ENCODE results near the gene FOXG1. TPM values are rescaled to one million over a fixed set of nuclear protein-coding genes. Genes with fewer than 3 reads are reported as not detected.

Gene FOXG1
- total RNA-seq, 1 donor from 2014 or later, result not detected

GRCh38 chr14:28780843-28781820 lies 14.5 kb downstream of the FOXG1 start:
- H3K9me3 Mint-ChIP-seq (ENCODE audit: unreplicated experiment), result peaks cover 22% of the 10 kb centered on the region
- H3K4me3 Mint-ChIP-seq (ENCODE audit: unreplicated experiment), result no peak overlapping the region
- H3K4me1 Mint-ChIP-seq (ENCODE audit: low read depth, unreplicated experiment), result peaks cover 7% of the 10 kb centered on the region
- no peak overlapping the region for H3K27ac Mint-ChIP-seq (ENCODE audit: unreplicated experiment)
- no peak for TF ChIP-seq CTCF (IDR thresholded peaks at IDR 0.05; ENCODE audit: partially characterized antibody, unreplicated experiment)
- DNase-seq, result no peak
- H3K27me3 Mint-ChIP-seq (ENCODE audit: unreplicated experiment), result peaks cover 30% of the 10 kb centered on the region
- H3K36me3 Mint-ChIP-seq (ENCODE audit: unreplicated experiment), result no peaks in the 10 kb centered on the region

GRCh38 chr14:28782301-28782700 lies 15.7 kb downstream of the FOXG1 start:
- Mint-ChIP-seq H3K27me3 (ENCODE audit: unreplicated experiment) (peaks cover 30% of the 10 kb centered on the region), H3K4me3 (ENCODE audit: unreplicated experiment) (no peak overlapping the region), H3K4me1 (ENCODE audit: low read depth, unreplicated experiment) (peaks cover 7% of the 10 kb centered on the region), H3K9me3 (ENCODE audit: unreplicated experiment) (peaks cover 22% of the 10 kb centered on the region), H3K36me3 (ENCODE audit: unreplicated experiment) (peaks cover 4% of the 10 kb centered on the region), H3K27ac (ENCODE audit: unreplicated experiment) (no peak overlapping the region)
- no peak for DNase-seq
- no peak for TF ChIP-seq CTCF (IDR thresholded peaks at IDR 0.05; ENCODE audit: partially characterized antibody, unreplicated experiment)

GRCh38 chr14:28783664-28784063 lies 17.1 kb downstream of the FOXG1 start:
- no peak for TF ChIP-seq CTCF (IDR thresholded peaks at IDR 0.05; ENCODE audit: partially characterized antibody, unreplicated experiment)
- Mint-ChIP-seq H3K9me3 (ENCODE audit: unreplicated experiment) (peaks cover 14% of the 10 kb centered on the region), H3K27me3 (ENCODE audit: unreplicated experiment) (peaks cover 22% of the 10 kb centered on the region), H3K4me1 (ENCODE audit: low read depth, unreplicated experiment) (peaks cover 7% of the 10 kb centered on the region), H3K4me3 (ENCODE audit: unreplicated experiment) (no peak overlapping the region), H3K27ac (ENCODE audit: unreplicated experiment) (no peak overlapping the region), H3K36me3 (ENCODE audit: unreplicated experiment) (peaks cover 4% of the 10 kb centered on the region)
- no peak for DNase-seq

GRCh38 chr14:28784096-28785048 lies 17.8 kb downstream of the FOXG1 start:
- peaks cover 4% of the 10 kb centered on the region for H3K36me3 Mint-ChIP-seq (ENCODE audit: unreplicated experiment)
- no peak for DNase-seq
- H3K4me3 Mint-ChIP-seq (ENCODE audit: unreplicated experiment), result peak overlapping the region; percentile 96
- peaks cover 7% of the 10 kb centered on the region for H3K4me1 Mint-ChIP-seq (ENCODE audit: low read depth, unreplicated experiment)
- peaks cover 22% of the 10 kb centered on the region for H3K27me3 Mint-ChIP-seq (ENCODE audit: unreplicated experiment)
- no peak for TF ChIP-seq CTCF (IDR thresholded peaks at IDR 0.05; ENCODE audit: partially characterized antibody, unreplicated experiment)
- H3K27ac Mint-ChIP-seq (ENCODE audit: unreplicated experiment), result no peak overlapping the region
- peaks cover 14% of the 10 kb centered on the region for H3K9me3 Mint-ChIP-seq (ENCODE audit: unreplicated experiment)

Measured in glutamatergic neuron (in vitro differentiated cells).